ENCODE data around the gene BCL2L15. TPM values are rescaled to one million over a fixed set of nuclear protein-coding genes. Genes with fewer than 3 reads are reported as not detected.

Gene BCL2L15
- total RNA-seq, 1 experiment from 2014 or later = 0.09 TPM

- no peaks in the 10 kb centered on the region for H3K36me3 Mint-ChIP-seq (ENCODE audit: insufficient read depth, unreplicated experiment)
- H3K9me3 ChIP-seq = no peaks in the 10 kb centered on the region
- H3K4me3 Mint-ChIP-seq (ENCODE audit: unreplicated experiment) = peak within 1 kb of the TSS; percentile 87
- POLR2A ChIA-PET = interaction anchor here (0.7 to 2.3 kb wide), 4 partner anchors 23 to 171 kb away, joined by 3 to 8 read pairs (median 4); partner anchors contain the start of genes AP4B1 and RSBN1
- intact Hi-C loops (cut with micrococcal nuclease; ENCODE audit: unreplicated experiment) = loop anchor here (1.0 kb wide), 2 partner anchors 24 to 117 kb away; partner anchors contain the start of genes DCLRE1B and RSBN1
- peak; percentile 88 to 91 for DNase-seq
- CTCF ChIA-PET = interaction anchor here (2.2 kb wide), 1 partner anchor 24 kb away, joined by 12 read pairs; the partner anchor contains the start of genes AP4B1 and DCLRE1B
- H3K9me3 Mint-ChIP-seq (ENCODE audit: unreplicated experiment) = no peaks in the 10 kb centered on the region
- BruUV-seq (replicated peaks) = TSS peak; percentile 78
- H3K27me3 Mint-ChIP-seq (ENCODE audit: insufficient read depth, unreplicated experiment) = no peaks in the 10 kb centered on the region
- peaks cover 7% of the 10 kb centered on the region; the same call in 1 of the 2 replicates for H3K4me1 ChIP-seq
- no peaks in the 10 kb centered on the region for H3K36me3 ChIP-seq (ENCODE audit: control insufficient read depth, insufficient read depth, low read length)
- no peak for TF ChIP-seq CTCF (IDR thresholded peaks at IDR 0.05; ENCODE audit: insufficient read depth in 1 of 2, low read depth in 1 of 2, low read length in 1 of 2, severe bottlenecking in 1 of 2, unreplicated experiment in 1 of 2)
- H3K27me3 ChIP-seq (replicated peaks; ENCODE audit: control insufficient read depth, insufficient read depth, low read length) = no peaks in the 10 kb centered on the region
- peak within 1 kb of the TSS; percentile 82 for H3K4me3 ChIP-seq (ENCODE audit: low read depth, low read length)
- H3K27ac Mint-ChIP-seq (ENCODE audit: unreplicated experiment) = peak within 1 kb of the TSS; percentile 92
- peaks cover 19% of the 10 kb centered on the region for H3K4me1 Mint-ChIP-seq (ENCODE audit: low read depth, unreplicated experiment)
Observed at GRCh38 chr1:113928941-113929749, 41.8 kb upstream of the BCL2L15 start, which contains the start of gene HIPK1. HIPK1 (plus strand) TSS chr1:113929324.

- POLR2A ChIA-PET = interaction anchor here (0.7 to 2.3 kb wide), 3 partner anchors 22 to 171 kb away, joined by 3 to 8 read pairs (median 3); partner anchors contain the start of gene AP4B1
- no peaks in the 10 kb centered on the region for H3K36me3 ChIP-seq (ENCODE audit: control insufficient read depth, insufficient read depth, low read length)
- BruUV-seq (replicated peaks) = no TSS peak
- peaks cover 7% of the 10 kb centered on the region; the same call in 1 of the 2 replicates for H3K4me1 ChIP-seq
- CTCF ChIA-PET = interaction anchor here (2.2 kb wide), 1 partner anchor 23 kb away, joined by 12 read pairs; the partner anchor contains the start of genes AP4B1 and DCLRE1B
- peak overlapping the region; percentile 82 for H3K4me3 ChIP-seq (ENCODE audit: low read depth, low read length)
- no peaks in the 10 kb centered on the region for H3K9me3 Mint-ChIP-seq (ENCODE audit: unreplicated experiment)
- H3K36me3 Mint-ChIP-seq (ENCODE audit: insufficient read depth, unreplicated experiment) = no peaks in the 10 kb centered on the region
- no peaks in the 10 kb centered on the region for H3K9me3 ChIP-seq
- no peak for DNase-seq
- peaks cover 19% of the 10 kb centered on the region for H3K4me1 Mint-ChIP-seq (ENCODE audit: low read depth, unreplicated experiment)
- H3K27me3 Mint-ChIP-seq (ENCODE audit: insufficient read depth, unreplicated experiment) = no peaks in the 10 kb centered on the region
- no peaks in the 10 kb centered on the region for H3K27me3 ChIP-seq (replicated peaks; ENCODE audit: control insufficient read depth, insufficient read depth, low read length)
- H3K4me3 Mint-ChIP-seq (ENCODE audit: unreplicated experiment) = peak overlapping the region; percentile 87
- H3K27ac Mint-ChIP-seq (ENCODE audit: unreplicated experiment) = peak overlapping the region; percentile 92
- intact Hi-C loops (cut with micrococcal nuclease; ENCODE audit: unreplicated experiment) = no loop called here
- no peak for TF ChIP-seq CTCF (IDR thresholded peaks at IDR 0.05; ENCODE audit: insufficient read depth in 1 of 2, low read depth in 1 of 2, low read length in 1 of 2, severe bottlenecking in 1 of 2, unreplicated experiment in 1 of 2)
Observed at GRCh38 chr1:113928187-113928930, 41.0 kb upstream of the BCL2L15 start.

- Mint-ChIP-seq H3K27me3 (ENCODE audit: insufficient read depth, unreplicated experiment) (no peaks in the 10 kb centered on the region), H3K36me3 (ENCODE audit: insufficient read depth, unreplicated experiment) (no peaks in the 10 kb centered on the region), H3K27ac (ENCODE audit: unreplicated experiment) (no peak overlapping the region), H3K4me1 (ENCODE audit: low read depth, unreplicated experiment) (peaks cover 13% of the 10 kb centered on the region), H3K9me3 (ENCODE audit: unreplicated experiment) (no peaks in the 10 kb centered on the region), H3K4me3 (ENCODE audit: unreplicated experiment) (no peak overlapping the region)
- POLR2A ChIA-PET = no interaction called here
- Histone ChIP-seq H3K27me3 (replicated peaks; ENCODE audit: control insufficient read depth, insufficient read depth, low read length) (no peaks in the 10 kb centered on the region), H3K4me3 (ENCODE audit: low read depth, low read length) (no peak overlapping the region), H3K9me3 (no peaks in the 10 kb centered on the region), H3K36me3 (ENCODE audit: control insufficient read depth, insufficient read depth, low read length) (no peaks in the 10 kb centered on the region), H3K4me1 (no peaks in the 10 kb centered on the region)
- CTCF ChIA-PET = no interaction called here
- intact Hi-C loops (cut with micrococcal nuclease; ENCODE audit: unreplicated experiment) = no loop called here
- DNase-seq = no peak
- BruUV-seq (replicated peaks) = no TSS peak
- TF ChIP-seq CTCF (IDR thresholded peaks at IDR 0.05; ENCODE audit: insufficient read depth in 1 of 2, low read depth in 1 of 2, low read length in 1 of 2, severe bottlenecking in 1 of 2, unreplicated experiment in 1 of 2) = no peak
Observed at GRCh38 chr1:113924473-113924872, 37.1 kb upstream of the BCL2L15 start.

Data from Caco-2 (cell line).